Thyroid gland (tissue), 4 donors: ENCODE data around the gene PGBD5.

ENCODE experiments used
- CTCF ChIP-seq, 6 experiments: fragments of 200-600 bp in 3 of 6; fragments of 450-650 bp in 3 of 6; sonication (generic) in 3 of 6; IDR thresholded peaks; one replicate each; pipeline ENCODE4 v1.5.1; 2016 to 2019; ENCODE audit warnings: antibody characterized with exemption in 6 of 6, mild to moderate bottlenecking in 2 of 6, inconsistent platforms in 1 of 6, moderate library complexity in 1 of 6
- POLR2A ChIP-seq, 2 donors: fragments of 450-650 bp; IDR thresholded peaks; one replicate each; pipeline ENCODE4 v1.6.1; 2017; ENCODE audit warnings: antibody characterized with exemption in 2 of 2, mild to moderate bottlenecking in 2 of 2, moderate library complexity in 1 of 2

GRCh38 chr1:230321341-230321740 lies 104.8 kb downstream of the PGBD5 start:
- TF ChIP-seq CTCF (IDR thresholded peaks at IDR 0.05), result no peak
- TF ChIP-seq POLR2A (IDR thresholded peaks at IDR 0.05), result no peak
